HG02798 (cell line): ENCODE data around the gene GJB1.

Source experiments
- ATAC-seq: cut with Tn5 transposase; IDR thresholded peaks from one replicate; pipeline ENCODE4 v1.9.1; 2021; ENCODE audit warnings: mild to moderate bottlenecking; ENCODE audit not compliant: unreplicated experiment, poor library complexity

Gene GJB1

GRCh38 chrX:71214604-71215337, 8.3 kb upstream of the GJB1 start:
- no peak for ATAC-seq

GRCh38 chrX:71215338-71215912, 7.6 kb upstream of the GJB1 start:
- ATAC-seq = no peak

GRCh38 chrX:71216485-71216884, 6.5 kb upstream of the GJB1 start:
- ATAC-seq = no peak

- no peak for ATAC-seq
These were observed 5.7 kb upstream of the GJB1 start for GRCh38 chrX:71217298-71217697.

- ATAC-seq = no peak
These were observed 1.9 kb upstream of the GJB1 start for GRCh38 chrX:71221145-71221544.

- no peak for ATAC-seq
These were observed 1.2 kb downstream of the GJB1 start for GRCh38 chrX:71224098-71224708.

GRCh38 chrX:71225009-71225408, 2.0 kb downstream of the GJB1 start:
- no peak for ATAC-seq

- no peak for ATAC-seq
These were observed 2.7 kb downstream of the GJB1 start for GRCh38 chrX:71225676-71226075.

GRCh38 chrX:71227370-71228062, 4.5 kb downstream of the GJB1 start:
- no peak for ATAC-seq

- no peak for ATAC-seq
These were observed 5.1 kb downstream of the GJB1 start for GRCh38 chrX:71228063-71228642.

- ATAC-seq = no peak
These were observed 12.5 kb downstream of the GJB1 start for GRCh38 chrX:71235482-71235881.

GRCh38 chrX:71236836-71237235, 13.8 kb downstream of the GJB1 start:
- no peak for ATAC-seq

- ATAC-seq = no peak
These were observed 16.8 kb downstream of the GJB1 start for GRCh38 chrX:71239781-71240180.

GRCh38 chrX:71241301-71241700, 18.3 kb downstream of the GJB1 start:
- ATAC-seq = no peak

- ATAC-seq = no peak
These were observed 21.5 kb downstream of the GJB1 start for GRCh38 chrX:71244359-71245128.

GRCh38 chrX:71245159-71245558, 22.1 kb downstream of the GJB1 start:
- no peak for ATAC-seq

- no peak for ATAC-seq
These were observed 27.8 kb downstream of the GJB1 start for GRCh38 chrX:71250841-71251240.

- no peak for ATAC-seq
These were observed 28.5 kb downstream of the GJB1 start for GRCh38 chrX:71251466-71251973.

- no peak for ATAC-seq
These were observed 29.2 kb downstream of the GJB1 start for GRCh38 chrX:71252221-71252620.
